Keratinocyte (primary cell): ENCODE measurements around the gene HK1.

ENCODE experiments used
- CTCF ChIP-seq, 3 experiments: IDR thresholded peaks in 1 of 3; conservative IDR thresholded peaks in 1 of 3; optimal IDR thresholded peaks in 1 of 3; 2 replicates in 2 of 3; 3 replicates in 1 of 3; pipeline versions ENCODE3 to v1.5.1; 2011; ENCODE audit warnings: low read length in 3 of 3, mild to moderate bottlenecking in 3 of 3, moderate library complexity in 2 of 3, control low read depth in 1 of 3, inconsistent platforms in 1 of 3; ENCODE audit not compliant: insufficient read depth in 2 of 3; ENCODE audit errors: extremely low read depth in 1 of 3
- EZH2 ChIP-seq: IDR thresholded peaks from one replicate; pipeline ENCODE4 v1.6.1; 2012; ENCODE audit warnings: inconsistent platforms, mild to moderate bottlenecking, low read length, moderate library complexity

DNA sequence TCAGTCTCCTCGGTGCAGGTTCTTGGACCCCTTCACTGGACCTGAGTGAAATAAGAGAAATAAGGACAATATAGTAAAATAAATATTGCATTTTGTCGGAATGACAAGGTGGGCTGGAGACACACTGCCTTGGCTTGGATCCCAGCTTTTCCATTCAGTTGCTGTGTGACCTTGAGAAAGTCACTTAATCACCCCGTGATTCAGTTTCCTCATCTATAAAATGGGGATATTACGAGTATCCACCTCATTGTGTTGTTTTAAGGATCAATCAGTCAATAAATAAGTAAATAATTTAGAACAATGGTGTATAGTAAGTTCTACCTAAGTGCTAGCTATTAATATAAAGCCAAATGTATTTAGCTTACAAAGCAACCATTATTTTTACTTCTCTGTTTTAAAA lies 29.1 kb downstream of the HK1 start:
- TF ChIP-seq CTCF (optimal IDR thresholded peaks at IDR 0.05 in 1 of 3, IDR thresholded peaks at IDR 0.05 in 1 of 3, conservative IDR thresholded peaks at IDR 0.05 in 1 of 3; ENCODE audit: extremely low read depth in 1 of 3, insufficient read depth in 2 of 3, low read length in 3 of 3) (no peak), EZH2 (no peak)
